Hepatocyte (in vitro differentiated cells): ENCODE measurements around the gene MRE11.

ENCODE experiments used
- EZH2 ChIP-seq: fragments of 200-600 bp; sonication (generic); IDR thresholded peaks from 2 replicates; pipeline ENCODE4 v1.6.1; 2016; ENCODE audit warnings: antibody characterized with exemption, mild to moderate bottlenecking, borderline replicate concordance
- EZH2phosphoT487 ChIP-seq: fragments of 200-600 bp; sonication (generic); IDR thresholded peaks from one replicate; pipeline ENCODE4 v1.6.1; 2018; ENCODE audit warnings: antibody characterized with exemption, mild to moderate bottlenecking, low read depth, moderate library complexity; ENCODE audit not compliant: unreplicated experiment, severe bottlenecking
- TF ChIP-seq, protein P1 (sequence below): fragments of 200-600 bp; sonication (generic); IDR thresholded peaks from 2 replicates; pipeline ENCODE4 v1.5.1; 2016; ENCODE audit warnings: antibody characterized with exemption, mild to moderate bottlenecking; ENCODE audit not compliant: poor library complexity

DNA sequence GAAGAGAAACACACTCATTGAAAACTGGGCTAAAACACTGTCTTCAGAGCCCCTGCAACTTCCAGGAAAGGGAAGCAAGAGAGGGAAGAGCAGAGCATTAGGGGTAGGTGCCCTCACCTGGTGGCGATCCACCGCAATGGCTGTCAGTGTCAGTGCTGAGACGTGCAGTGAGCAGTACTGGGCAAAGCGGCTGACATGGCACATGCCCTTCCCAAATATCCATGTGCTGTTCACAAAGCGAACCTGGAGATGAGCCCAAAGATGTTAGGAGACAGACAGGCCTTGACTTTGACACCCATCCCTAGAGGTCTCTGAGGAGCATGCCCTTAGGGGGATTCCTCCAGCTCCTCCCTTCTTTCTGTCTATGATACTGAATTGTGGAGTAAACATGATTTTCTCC, 97.4 kb downstream of the MRE11 start:
- TF ChIP-seq, protein P1, sequence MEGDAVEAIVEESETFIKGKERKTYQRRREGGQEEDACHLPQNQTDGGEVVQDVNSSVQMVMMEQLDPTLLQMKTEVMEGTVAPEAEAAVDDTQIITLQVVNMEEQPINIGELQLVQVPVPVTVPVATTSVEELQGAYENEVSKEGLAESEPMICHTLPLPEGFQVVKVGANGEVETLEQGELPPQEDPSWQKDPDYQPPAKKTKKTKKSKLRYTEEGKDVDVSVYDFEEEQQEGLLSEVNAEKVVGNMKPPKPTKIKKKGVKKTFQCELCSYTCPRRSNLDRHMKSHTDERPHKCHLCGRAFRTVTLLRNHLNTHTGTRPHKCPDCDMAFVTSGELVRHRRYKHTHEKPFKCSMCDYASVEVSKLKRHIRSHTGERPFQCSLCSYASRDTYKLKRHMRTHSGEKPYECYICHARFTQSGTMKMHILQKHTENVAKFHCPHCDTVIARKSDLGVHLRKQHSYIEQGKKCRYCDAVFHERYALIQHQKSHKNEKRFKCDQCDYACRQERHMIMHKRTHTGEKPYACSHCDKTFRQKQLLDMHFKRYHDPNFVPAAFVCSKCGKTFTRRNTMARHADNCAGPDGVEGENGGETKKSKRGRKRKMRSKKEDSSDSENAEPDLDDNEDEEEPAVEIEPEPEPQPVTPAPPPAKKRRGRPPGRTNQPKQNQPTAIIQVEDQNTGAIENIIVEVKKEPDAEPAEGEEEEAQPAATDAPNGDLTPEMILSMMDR = no peak
- TF ChIP-seq EZH2 (no peak), EZH2phosphoT487 (no peak)
